Measurements from ENCODE around the gene HOXD9. TPM values are rescaled to one million over a fixed set of nuclear protein-coding genes. Genes with fewer than 3 reads are reported as not detected.

The HOXD9 gene
- total RNA-seq, 1 donor from 2014 or later: 0.66 TPM

GRCh38 chr2:176124110-176124946 lies 1.8 kb downstream of the HOXD9 start:
- DNase-seq (ENCODE audit: low spot score): no peak

- no peak for DNase-seq (ENCODE audit: low spot score)
These were observed 2.6 kb downstream of the HOXD9 start for GRCh38 chr2:176124947-176125771.

- no peak for DNase-seq (ENCODE audit: low spot score)
These were observed 3.2 kb downstream of the HOXD9 start for GRCh38 chr2:176125772-176126054.

GRCh38 chr2:176126929-176127773 lies 4.6 kb downstream of the HOXD9 start:
- peak; percentile 73 for DNase-seq (ENCODE audit: low spot score)

- no peak for DNase-seq (ENCODE audit: low spot score)
These were observed 5.2 kb downstream of the HOXD9 start for GRCh38 chr2:176127774-176128072.

- no peak for DNase-seq (ENCODE audit: low spot score)
These were observed 5.9 kb downstream of the HOXD9 start for GRCh38 chr2:176128172-176128981.

GRCh38 chr2:176128982-176129796 lies 6.7 kb downstream of the HOXD9 start, which contains the start of gene HOXD8:
HOXD8 (plus strand) TSS chr2:176129705; CDS start chr2:176130367, 662 bp downstream.
- no peak for DNase-seq (ENCODE audit: low spot score)

GRCh38 chr2:176129813-176130146 lies 7.3 kb downstream of the HOXD9 start:
- no peak for DNase-seq (ENCODE audit: low spot score)

GRCh38 chr2:176130147-176130956 lies 7.8 kb downstream of the HOXD9 start:
- DNase-seq (ENCODE audit: low spot score): no peak

- DNase-seq (ENCODE audit: low spot score): no peak
These were observed 8.7 kb downstream of the HOXD9 start for GRCh38 chr2:176130957-176131847.

- DNase-seq (ENCODE audit: low spot score): no peak
These were observed 9.3 kb downstream of the HOXD9 start for GRCh38 chr2:176131848-176132158.

GRCh38 chr2:176132205-176133171 lies 10.0 kb downstream of the HOXD9 start:
- no peak for DNase-seq (ENCODE audit: low spot score)

GRCh38 chr2:176133389-176133788 lies 10.9 kb downstream of the HOXD9 start:
- DNase-seq (ENCODE audit: low spot score): no peak

GRCh38 chr2:176134035-176134434 lies 11.5 kb downstream of the HOXD9 start:
- DNase-seq (ENCODE audit: low spot score): no peak

GRCh38 chr2:176135035-176135440 lies 12.5 kb downstream of the HOXD9 start:
- no peak for DNase-seq (ENCODE audit: low spot score)

- DNase-seq (ENCODE audit: low spot score): no peak
These were observed 14.1 kb downstream of the HOXD9 start for GRCh38 chr2:176136374-176137251.

GRCh38 chr2:176137252-176137580 lies 14.7 kb downstream of the HOXD9 start:
- no peak for DNase-seq (ENCODE audit: low spot score)

All from mucosa of gallbladder (tissue), 1 donor.